Fibroblast of peridontal ligament (primary cell): Measurements from ENCODE around the gene MIOS.

Experiments used
- DNase-seq: peaks from one replicate; pipeline ENCODE4 v3.0.0-alpha.2; 2010; ENCODE audit errors: extremely low read depth

The MIOS gene

DNA sequence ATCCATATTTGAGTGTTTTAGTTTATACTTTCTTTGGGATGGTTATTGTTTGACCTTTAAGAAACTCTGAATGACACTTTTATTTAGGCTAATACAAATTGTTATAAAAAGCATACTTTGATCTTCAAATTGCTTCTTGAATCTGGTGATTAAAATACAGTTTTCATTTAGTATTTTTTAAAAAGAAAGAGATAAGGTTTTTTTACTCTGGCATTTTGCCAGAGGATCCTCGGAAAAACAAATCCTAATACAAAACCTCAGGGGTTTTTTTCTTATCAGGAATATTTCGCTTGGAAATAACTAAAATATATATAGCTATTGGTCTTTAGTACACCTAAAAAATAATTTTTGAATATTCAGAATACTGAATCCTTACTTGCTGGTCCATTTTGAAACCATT lies 17.0 kb downstream of the MIOS start:
- no peak for DNase-seq

DNA sequence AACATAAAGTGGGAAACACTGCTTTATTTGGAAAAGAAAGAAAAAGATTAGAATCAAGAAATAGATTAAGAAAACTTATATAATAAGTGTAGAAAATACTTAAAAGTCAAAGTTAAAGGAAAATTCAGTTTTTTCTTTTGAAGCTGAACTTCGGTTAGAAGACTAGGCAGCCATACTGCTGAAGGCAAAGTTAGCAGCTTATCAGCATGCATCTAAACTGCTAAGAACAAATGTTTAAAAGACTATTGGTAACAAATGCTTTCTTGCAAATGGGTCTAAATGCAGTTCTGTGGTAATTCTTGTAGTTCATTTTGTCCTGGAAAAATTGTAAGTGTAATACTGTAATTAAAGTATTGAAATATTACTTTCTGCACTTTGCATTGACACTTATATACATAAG lies 18.0 kb downstream of the MIOS start:
- DNase-seq: no peak

DNA sequence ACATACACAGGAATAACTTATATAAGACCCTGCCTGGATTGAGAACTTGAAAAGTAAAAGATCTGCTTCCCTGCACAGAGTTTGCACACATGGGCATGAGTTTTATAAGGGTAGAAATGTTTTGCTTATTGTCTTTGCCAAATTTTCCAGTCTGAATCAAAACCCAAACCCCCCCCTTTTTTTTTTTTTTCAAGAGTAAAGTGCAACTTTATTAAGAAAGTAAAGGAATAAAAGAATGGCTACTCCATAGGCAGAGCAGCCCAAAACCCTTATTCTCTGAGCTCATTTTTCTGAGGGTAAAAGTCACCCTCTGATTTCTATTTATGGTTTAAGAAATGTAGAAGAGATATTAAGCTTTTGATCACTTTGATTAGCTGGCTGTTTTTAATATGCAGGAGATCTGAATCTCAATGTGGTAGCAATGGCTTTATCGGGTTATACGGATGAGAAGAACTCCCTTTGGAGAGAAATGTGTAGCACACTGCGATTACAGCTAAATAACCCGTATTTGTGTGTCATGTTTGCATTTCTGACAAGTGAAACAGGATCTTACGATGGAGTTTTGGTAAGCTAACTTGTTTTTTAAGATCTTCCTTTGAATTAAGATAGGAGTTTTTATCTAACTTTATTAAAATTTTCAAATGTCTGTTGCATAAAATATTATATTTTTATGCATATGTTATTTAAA lies 18.7 kb downstream of the MIOS start:
- no peak for DNase-seq

DNA sequence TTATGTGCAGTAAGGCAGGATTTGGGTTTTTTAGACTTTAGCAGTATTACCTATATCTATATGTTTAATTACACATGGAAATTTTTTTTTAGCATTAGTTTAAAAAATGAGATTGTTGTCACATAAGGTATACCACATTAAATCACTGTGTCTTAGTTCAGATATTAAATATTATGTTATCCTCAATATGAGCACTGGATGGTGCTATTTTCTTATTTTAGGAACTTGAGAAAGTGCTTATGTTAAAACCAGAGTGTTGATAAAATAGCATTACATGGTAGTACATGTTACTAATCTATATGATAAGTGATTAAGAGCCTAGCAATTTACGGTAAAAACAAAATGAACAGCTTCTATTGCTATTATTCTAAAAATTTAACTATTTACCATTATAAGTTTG lies 28.8 kb downstream of the MIOS start:
- peak; percentile 70 for DNase-seq

DNA sequence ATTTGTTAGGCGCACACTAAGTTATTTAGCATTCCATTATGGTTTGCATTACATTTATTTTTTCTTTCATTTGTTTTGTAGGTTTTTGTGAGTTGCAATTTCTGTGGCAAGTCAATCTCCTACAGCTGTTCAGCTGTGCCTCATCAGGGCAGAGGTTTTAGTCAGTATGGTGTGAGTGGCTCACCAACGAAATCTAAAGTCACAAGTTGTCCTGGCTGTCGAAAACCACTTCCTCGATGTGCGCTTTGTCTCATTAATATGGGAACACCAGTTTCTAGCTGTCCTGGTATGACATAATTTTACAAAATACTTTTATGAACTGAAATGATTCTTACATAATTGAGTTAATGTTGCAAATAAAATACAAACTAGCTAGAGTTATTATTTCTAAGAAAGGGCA lies 29.5 kb downstream of the MIOS start:
- DNase-seq: no peak

DNA sequence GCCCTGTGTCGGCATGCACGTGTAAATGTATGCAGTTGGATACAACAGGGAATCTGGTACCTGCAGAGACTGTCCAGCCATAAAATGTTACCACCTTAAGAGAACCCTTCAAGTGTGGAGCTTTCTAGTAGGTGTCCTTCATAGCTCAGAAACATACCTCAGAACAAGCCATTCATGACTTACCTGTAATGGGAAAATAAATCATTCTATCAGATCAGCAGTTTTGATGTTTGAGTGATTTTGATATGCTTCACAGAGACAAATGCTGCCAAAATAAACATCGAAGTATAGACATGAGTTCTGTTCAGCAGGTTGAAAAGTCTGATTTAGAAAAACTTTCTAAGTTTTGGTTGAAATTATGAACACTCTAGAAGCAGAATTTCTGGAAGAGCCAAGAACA lies 40.3 kb downstream of the MIOS start:
- no peak for DNase-seq

DNA sequence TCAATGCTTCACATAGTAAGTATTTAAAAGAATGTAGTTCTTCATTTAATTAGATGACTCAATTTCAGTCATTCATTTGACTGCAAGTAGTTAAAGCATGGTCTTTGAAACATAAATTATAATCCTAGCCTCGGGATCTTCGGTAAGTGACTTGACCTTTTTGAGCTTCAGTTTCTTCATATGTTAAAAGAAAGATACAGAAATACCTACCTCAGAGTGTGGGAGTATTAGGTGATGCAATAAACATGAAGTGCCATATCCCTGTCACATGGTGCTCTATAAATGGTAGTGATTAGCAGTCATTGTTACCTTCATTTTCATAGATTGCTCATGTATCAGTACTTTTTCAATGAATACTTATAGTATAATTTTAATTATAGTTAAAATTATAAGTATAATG lies 42.6 kb downstream of the MIOS start:
- no peak for DNase-seq

DNA sequence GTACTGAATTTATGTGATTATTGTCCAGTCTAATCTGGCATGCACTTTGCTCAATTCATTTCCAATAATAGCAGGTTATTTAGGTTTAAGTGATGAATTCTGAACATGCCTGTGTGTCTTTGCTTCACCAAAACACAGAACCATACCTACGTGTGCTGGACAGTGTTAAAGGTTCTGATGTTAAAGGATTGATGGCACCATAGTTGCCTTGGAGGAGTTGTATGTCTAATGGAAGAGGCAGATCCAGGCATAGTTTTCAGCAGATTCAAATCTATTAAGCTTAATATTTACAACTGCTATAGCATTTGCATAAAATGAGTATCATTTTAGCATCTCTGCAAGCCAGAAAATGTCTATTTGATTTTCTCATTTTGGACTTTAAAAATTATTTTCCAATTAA lies 45.8 kb downstream of the MIOS start:
- DNase-seq: no peak

DNA sequence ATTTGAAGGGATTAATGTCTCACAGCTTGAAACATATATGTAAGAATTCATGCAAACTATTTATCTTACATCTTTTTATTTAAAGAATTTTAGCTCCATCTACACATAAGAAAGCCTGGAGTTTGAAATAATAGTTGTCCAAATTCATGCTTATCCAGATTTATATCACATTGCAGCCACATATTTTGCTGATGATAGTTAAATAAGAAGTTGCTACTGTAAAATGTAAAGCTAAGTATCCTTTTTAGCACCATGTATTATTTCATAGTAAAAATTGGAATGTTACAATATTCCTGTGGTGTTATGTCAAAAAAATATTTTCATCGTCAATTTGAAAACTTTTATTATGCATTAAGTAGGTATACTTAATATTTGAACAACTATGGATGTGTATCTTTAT lies 46.5 kb downstream of the MIOS start:
- no peak for DNase-seq

DNA sequence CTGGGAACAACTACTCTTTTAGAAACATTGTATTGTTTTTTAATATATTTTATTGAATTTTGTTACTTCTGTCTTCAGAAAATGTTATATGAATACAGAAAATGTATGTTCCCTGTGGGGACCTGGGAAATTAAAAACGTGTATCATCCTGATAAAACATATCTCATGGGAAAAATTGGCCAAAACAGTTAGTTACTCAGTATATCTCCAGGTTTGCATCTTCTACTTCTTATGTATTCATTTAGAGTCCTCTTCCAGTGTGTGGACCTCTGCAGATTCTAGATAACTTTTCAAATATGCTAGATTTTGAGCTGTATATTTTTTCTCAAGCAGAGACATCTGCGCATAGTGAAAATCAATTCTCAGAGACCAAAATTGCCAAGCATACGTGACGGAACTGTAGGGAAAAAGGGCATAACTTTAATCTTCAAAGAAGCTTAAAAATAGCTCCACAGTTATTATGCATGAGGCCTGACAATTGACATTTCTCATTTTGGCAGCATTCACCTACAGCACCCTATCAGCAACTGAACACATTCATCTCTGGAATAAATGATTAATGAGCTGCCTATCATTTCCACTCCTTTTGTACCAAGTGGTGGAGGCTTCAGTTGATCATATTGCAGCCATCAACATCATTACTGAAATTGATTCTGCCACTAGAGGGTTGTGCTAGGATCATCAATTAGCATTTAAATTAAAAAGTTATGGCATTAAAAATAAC lies 47.5 kb downstream of the MIOS start:
- DNase-seq: no peak

DNA sequence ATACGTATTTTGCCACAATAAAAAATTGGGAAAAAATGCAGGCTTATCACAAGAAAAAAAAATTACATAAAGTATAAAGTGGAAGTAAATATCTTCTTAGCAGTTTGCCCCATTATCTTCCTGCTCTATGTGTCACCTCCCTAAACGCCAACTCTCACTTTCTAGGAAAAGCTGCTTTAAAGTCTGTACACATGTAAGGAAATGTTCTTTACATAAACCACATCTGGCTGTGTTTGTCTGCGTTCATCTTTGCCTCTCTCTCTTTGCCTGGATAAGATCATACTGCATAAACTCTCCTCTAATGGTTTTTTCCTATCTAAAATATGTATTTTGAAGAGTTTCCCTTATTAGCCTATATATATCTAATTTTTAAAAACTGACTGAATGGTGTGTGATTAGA lies 50.9 kb downstream of the MIOS start:
- no peak for DNase-seq

DNA sequence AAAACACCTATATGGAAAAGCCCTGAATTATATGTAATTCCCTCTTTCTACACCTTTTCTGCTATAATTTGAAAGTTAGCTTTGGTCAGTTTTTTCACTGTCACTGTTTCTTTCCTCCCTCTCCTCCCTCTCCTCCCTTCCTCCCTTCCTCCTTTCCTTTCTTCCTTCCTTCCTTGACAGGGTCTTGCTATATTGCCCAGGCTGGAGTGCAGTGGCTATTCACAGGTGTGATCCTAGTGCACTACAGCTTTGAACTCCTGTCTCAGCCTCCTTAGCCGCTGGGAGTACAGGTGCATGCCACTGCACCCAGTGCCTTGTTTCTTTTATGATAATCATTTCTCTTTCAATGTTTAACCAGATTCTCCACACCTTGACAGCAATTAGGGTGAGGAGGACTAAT lies 51.7 kb downstream of the MIOS start:
- no peak for DNase-seq

DNA sequence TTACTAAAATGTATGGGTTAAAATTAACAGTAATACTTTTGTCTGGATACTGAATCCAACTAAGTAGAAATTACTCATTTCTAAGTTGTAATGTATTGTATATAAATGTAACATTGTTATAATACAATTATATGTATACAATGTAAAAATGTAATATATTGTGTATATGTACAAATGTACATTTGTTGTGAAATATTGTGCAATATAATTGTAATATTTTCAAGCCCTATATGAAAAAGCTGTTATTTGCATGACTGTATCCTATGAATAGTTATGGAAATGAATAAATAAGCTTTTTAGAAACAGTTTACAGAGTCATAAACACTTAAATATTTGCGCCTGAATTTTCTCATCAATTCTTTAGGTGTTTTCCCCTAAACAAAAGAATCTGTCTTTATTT lies 53.6 kb downstream of the MIOS start:
- no peak for DNase-seq

DNA sequence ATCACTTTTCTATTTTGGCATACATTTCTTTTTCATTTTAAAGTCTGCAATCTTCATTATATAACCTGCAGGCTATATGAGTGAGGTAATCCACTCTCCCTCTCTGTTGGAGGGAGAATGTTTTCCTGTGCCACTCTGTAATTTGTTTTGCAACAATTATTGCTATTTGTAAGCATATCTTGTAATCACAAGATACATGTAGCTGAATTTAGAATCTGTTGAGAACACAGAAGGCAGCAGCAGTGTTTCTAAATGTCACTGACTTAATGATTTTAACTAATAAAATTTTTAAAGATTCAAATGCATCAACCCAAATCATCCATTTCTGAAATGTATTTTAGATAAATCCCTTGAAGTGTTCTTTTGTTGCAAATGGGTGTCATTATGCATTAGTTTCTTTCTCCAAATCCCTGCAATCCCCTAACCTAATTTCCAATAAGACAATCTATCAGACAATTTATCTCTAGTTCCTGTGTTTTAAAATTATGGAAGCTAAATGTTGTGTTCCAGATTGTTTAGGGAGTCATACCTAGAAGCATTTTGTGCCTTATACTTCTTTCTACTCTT lies 54.0 kb downstream of the MIOS start:
- DNase-seq: no peak

DNA sequence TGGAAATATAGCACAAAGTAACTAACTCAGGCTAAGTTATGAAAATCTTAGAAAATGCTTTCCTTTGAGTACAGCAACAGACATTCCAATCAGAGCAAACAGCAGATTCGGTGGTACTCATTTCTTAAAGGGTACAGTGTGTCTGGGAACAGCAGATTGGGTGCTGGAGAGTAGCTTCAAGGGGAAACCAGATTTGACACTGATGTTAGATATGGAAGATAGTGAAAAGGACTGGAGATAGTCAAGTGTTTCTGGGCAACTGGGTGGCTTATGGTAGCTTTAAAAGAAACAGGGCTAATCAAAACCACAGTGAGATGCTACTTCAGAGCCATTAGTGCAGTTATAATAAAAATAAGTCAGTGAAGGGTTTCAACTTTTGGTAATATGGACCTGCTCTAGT lies 61.8 kb downstream of the MIOS start:
- DNase-seq: no peak

DNA sequence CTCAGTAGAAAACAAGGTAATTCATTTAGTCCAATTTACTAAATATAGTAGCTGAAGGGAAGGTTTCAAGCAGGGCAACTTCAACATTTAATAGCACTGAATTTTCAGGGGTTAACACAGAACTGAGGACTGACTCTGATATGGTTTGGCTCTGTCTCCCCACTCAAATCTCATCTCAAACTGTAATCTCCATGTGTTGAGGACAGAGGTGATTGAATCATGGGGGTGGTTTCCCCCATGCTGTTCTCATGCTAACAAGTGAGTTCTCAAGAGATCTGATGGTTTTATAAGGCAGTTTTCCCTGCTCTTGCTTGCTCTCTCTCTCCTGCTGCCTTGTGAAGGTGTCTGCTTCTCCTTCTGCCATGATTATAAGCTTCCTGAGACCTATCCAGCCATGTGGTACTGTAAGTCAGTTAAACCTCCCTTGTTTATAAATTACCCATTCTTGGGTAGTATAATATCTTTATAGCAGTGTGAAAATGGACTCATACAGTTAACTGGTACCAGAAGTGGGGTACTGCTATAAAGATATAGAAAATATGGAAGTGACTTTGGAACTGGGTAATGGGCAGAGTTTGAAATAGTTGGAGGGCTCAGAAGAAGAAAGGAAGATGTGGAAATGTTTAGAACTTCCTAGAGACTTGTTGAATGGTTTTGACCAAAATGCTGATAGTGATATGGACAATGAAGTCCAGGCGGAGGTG lies 64.1 kb downstream of the MIOS start:
- no peak for DNase-seq

DNA sequence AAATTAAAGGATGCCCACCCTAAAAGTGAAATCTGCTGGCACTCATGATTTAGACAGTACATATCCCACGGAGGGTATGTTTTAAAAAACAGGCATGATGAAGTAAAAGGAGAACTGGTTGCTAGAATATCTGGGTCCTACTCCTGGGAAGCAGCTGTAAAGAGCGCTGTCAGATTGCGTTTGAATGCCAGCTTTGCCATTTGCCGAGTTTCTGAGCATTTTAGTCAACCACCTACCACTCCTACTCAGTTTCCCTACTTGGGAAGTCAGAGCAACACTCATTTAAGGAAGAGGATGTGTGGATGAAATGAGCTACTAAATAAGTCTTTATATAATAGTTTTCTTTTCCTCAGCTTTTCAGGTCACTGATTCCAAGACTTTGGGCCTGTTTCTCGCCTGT lies 72.7 kb downstream of the MIOS start:
- peak; percentile 10 for DNase-seq

DNA sequence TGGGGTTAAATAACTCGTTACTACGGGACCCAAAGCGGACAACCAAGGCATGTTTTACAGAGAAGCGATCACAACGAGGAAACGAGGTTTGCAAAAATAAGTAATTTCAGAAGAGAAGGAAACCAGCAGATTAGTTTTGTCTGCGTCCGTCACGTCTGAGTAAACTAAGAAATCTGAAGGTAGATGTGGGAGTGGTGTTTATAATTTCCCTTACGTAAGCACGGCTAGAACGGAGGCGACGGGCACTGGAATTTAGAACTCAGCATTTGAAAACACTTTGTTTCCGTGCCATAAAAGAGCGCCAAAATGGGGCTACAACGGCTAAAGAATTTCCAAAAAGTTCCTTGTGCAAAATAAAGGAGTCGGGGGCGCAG lies 73.2 kb downstream of the MIOS start:
- peak; percentile 23 for DNase-seq

DNA sequence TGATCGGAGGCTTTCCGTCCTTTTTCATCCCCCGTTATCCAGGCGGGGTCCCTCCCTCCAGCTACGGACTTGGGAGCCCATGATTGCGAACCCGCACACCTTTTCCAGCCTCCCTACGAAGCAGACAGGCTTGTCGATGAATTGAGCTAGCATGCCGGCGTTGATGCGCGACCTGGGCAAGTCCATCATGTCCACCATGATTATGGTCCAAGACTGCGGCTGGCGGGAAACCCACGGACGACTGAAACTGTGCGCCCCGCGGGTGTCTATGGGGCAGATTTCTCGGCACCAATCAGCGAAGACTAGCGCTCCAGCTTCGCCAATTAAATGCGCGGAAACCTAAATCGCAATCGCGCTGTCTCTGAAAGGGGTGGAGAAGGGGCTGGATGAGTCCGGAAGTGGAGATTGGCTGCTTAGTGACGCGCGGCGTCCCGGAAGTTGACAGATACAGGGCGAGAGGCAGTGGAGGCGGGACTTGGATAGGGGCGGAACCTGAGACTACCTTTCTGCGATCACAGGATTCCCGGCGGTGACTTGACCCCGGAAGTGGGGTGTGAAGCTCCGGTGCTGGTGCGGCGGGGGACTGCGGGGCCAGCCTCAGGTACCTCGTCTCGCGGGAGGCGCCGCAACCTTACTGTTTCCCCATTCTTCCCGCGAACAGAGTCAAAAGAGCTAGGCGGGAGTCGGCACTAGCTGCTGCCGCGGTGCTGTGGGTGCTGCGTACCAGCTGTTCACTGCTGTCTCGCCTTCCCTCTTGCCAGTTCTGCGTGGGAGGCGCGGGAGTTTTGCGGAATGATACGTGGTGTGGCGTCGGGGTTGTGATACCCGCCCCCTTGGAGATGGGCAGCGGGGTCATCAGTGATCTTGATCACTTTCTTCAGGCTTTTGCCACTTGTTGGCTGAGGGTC lies 73.8 kb downstream of the MIOS start, which contains the start of gene UMAD1:
UMAD1 (plus strand) TSS at position 532 of the 908 bp plus-strand sequence. CDS start 32,620 bp downstream, outside the sequence.
- peak; percentile 98 for DNase-seq

DNA sequence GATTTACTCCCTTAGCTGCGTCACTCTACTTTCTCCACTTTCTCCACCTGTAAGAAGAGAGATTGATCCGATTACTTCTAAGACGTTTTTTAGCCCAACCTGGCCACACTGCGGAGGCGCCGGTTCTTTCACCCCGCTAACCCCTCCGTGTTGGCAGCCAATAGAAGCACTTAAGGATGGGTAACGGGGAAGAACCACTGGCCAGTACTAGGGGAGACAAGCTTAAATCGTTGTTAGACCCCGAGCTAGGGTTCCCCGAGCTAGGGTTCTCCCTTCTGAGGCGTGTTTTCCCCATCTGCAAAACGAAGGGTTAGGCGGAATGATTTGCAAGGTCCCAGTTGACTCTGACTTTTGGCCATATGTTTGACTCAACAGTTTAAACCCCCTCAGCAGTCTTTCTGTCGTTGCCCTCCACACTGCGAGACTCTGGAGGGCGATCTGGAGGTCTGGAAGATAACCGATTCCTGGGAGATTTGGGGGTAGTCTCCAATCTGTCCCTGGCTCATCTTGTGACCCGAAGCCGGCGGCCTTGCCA lies 74.5 kb downstream of the MIOS start:
- no peak for DNase-seq

DNA sequence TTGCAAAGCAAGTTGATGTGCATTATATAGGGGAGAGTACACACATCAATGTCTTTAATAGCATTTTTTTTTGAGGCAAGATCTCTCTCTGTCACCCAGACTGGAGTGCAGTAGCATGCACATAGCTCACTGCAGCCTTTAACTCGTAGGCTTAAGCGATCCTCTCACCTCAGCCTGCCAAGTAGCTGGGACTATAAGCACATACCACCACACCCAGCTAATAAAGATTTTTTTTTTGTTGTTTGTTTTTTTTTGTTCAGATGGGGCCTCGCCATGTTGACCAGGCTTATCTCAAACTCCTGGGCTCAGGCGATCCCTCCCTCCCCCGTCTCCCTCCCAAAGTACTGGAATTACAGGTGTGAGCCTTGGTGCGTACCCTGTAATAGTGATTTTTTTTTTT lies 75.4 kb downstream of the MIOS start:
- DNase-seq: no peak
